HT1080 (cell line): ENCODE data around the gene DCAF5. TPM values are rescaled to one million over a fixed set of nuclear protein-coding genes. Genes with fewer than 3 reads are reported as not detected.
"Not testable (repeated sequence)": the region's sequence is repeated elsewhere in the genome, so short reads cannot be mapped to it uniquely, and the experiment has no call there.

Source experiments
- DNase-seq: peaks from one replicate; pipeline ENCODE4 v3.0.0-alpha.2; 2015; ENCODE audit warnings: low read depth
- total RNA-seq: library from RNA; depleted of rRNA; stranded (reverse); fragments of >200 nt; shearing (Covaris generic); gene quantifications from 2 replicates; pipeline ENCODE4 v1.2.3, GENCODE V29; 2014

The DCAF5 gene
- total RNA-seq, 1 experiment from 2014 or later: 9.5 TPM

- DNase-seq: no peak
Measured at GRCh38 chr14:69072584-69072983, 80.3 kb downstream of the DCAF5 start.

GRCh38 chr14:69068744-69069421 is 84.0 kb downstream of the DCAF5 start:
- peak; percentile 56 for DNase-seq

- DNase-seq: no peak
Measured at GRCh38 chr14:69066396-69067171, 86.3 kb downstream of the DCAF5 start.

- DNase-seq: not testable (repeated sequence)
Measured at GRCh38 chr14:69065934-69066333, 87.0 kb downstream of the DCAF5 start.

GRCh38 chr14:69064596-69064995 is 88.3 kb downstream of the DCAF5 start:
- no peak for DNase-seq

GRCh38 chr14:69059658-69060623 is 93.0 kb downstream of the DCAF5 start:
- DNase-seq: peak; percentile 91

- DNase-seq: no peak
Measured at GRCh38 chr14:69055999-69056788, 96.7 kb downstream of the DCAF5 start.

- DNase-seq: peak; percentile 99
Measured at GRCh38 chr14:69055125-69055524, 97.8 kb downstream of the DCAF5 start.

GRCh38 chr14:69054030-69054429 is 98.9 kb downstream of the DCAF5 start:
- no peak for DNase-seq

GRCh38 chr14:69052181-69052601 is 100.7 kb downstream of the DCAF5 start:
- DNase-seq: no peak

- no peak for DNase-seq
Measured at GRCh38 chr14:69050240-69051184, 102.4 kb downstream of the DCAF5 start.

GRCh38 chr14:69049675-69050074 is 103.2 kb downstream of the DCAF5 start:
- DNase-seq: peak; percentile 59

- no peak for DNase-seq
Measured at GRCh38 chr14:69048456-69048855, 104.5 kb downstream of the DCAF5 start.

- DNase-seq: no peak
Measured at GRCh38 chr14:69047255-69047654, 105.7 kb downstream of the DCAF5 start.

- no peak for DNase-seq
Measured at GRCh38 chr14:69046476-69046860, 106.5 kb downstream of the DCAF5 start.

GRCh38 chr14:69045857-69046475 is 107.0 kb downstream of the DCAF5 start:
- no peak for DNase-seq

- DNase-seq: no peak
Measured at GRCh38 chr14:69044965-69045555, 107.9 kb downstream of the DCAF5 start.

GRCh38 chr14:69044296-69044695 is 108.6 kb downstream of the DCAF5 start:
- DNase-seq: no peak
